HEK293T (cell line): ENCODE measurements around the gene POTED.
"Not testable (repeated sequence)": the region's sequence is repeated elsewhere in the genome, so short reads cannot be mapped to it uniquely, and the experiment has no call there.

Experiments
- CTCF ChIA-PET: fragments of 350-600 bp; formaldehyde crosslinking; extraction: SDS; loops from one replicate; lab custom pipeline; 2021; ENCODE audit warnings: antibody characterized with exemption, inconsistent platforms; lab: Yijun Ruan, JAX
- POLR2A ChIA-PET: fragments of 350-600 bp; formaldehyde crosslinking; extraction: SDS; loops from one replicate; lab custom pipeline; 2020; ENCODE audit warnings: antibody characterized with exemption, inconsistent platforms; lab: Yijun Ruan, JAX
- DNase-seq: peaks from one replicate; pipeline ENCODE4 v3.0.0; 2012; ENCODE audit warnings: mixed read lengths; ENCODE audit errors: extremely low spot score

The POTED gene

DNA sequence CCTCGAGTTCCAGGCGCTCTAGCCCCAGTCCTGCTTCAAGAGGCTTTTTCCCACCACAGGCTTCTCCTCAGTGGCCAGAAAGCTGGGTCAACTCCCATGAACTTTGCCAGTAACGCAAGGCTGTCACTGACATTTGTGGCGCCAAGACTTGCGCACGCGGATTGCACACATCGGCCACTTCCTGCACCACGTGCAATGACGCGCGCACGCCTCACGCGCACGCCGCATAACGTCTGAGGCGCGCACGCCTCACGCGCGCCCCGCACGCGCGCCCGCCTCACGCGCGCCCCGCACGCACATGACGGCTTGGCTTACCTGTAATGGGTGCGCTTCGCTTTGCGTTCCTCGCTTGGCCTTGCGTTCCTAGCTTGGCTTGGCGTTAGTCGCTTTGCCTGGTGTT lies at the start of gene POTED:
Gene POTED (plus strand): TSS at position 301 of the 400 bp plus-strand sequence. CDS start 452 bp downstream, outside the sequence.
- DNase-seq, CTCF ChIA-PET, POLR2A ChIA-PET: not testable (repeated sequence)

DNA sequence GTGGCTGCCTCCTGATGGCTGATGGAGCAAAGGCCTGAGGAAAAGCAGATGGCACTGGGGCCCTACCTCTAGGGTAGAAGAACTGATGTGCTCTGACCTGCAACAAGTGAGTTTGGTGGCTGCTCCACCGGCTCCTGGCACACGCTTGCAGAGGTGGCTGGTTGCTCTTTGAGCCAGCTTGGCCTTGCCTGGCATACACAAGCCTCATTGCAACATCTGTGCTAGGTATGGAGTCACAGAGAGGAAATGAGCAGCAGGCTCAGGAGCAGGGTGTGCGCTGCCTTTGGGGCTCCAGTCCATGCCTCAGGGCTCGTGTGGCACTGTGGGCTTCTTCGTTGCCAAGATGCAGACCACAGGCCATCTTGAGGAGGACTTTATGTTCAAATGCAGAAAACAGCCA lies 40.5 kb downstream of the POTED start:
- CTCF ChIA-PET, result not testable (repeated sequence)

DNA sequence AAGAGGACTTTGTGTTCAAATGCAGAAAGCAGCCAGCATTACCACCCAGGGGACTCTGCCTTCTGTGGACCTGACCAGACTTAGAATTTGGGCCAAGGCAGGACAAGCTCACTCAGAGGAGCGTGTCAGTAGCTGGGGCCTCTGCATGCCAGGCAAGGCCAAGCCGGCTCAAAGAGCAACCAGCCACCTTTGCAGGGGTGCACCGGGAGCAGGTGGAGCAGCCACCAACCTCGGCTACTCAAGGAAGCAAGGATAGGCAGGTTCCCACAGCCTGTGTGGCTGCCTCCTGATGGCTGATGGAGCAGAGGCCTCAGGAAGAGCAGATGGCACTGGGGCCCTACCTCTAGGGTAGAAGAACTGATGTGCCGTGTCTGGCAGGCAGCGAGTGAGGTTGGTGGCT lies 42.2 kb downstream of the POTED start:
- CTCF ChIA-PET, DNase-seq, POLR2A ChIA-PET: not testable (repeated sequence)

More for the DNA sequence above, 40.5 kb downstream of the POTED start:
- POLR2A ChIA-PET, DNase-seq: not testable (repeated sequence)
